Suprapubic skin (tissue), 4 donors: ENCODE results near the gene OSBPL3. TPM values are rescaled to one million over a fixed set of nuclear protein-coding genes. Genes with fewer than 3 reads are reported as not detected.

Experiments
- DNase-seq, 2 donors: peaks; one replicate each; pipeline ENCODE4 v3.0.0-alpha.2; 2019; ENCODE audit warnings: low spot score in 2 of 2
- H3K27ac ChIP-seq: fragments of 200-600 bp; sonication (generic); one replicate; pipeline ENCODE4 v1.5.1; 2019
- H3K27me3 ChIP-seq: fragments of 200-600 bp; sonication (generic); one replicate; pipeline ENCODE4 v1.5.1; 2019
- H3K36me3 ChIP-seq: fragments of 200-600 bp; sonication (generic); one replicate; pipeline ENCODE4 v1.5.1; 2019
- H3K4me1 ChIP-seq: fragments of 200-600 bp; sonication (generic); one replicate; pipeline ENCODE4 v1.5.1; 2019
- H3K4me3 ChIP-seq: fragments of 200-600 bp; sonication (generic); one replicate; pipeline ENCODE4 v1.5.1; 2019; ENCODE audit warnings: mild to moderate bottlenecking
- H3K9me3 ChIP-seq: fragments of 200-600 bp; sonication (generic); one replicate; pipeline ENCODE4 v1.5.1; 2019
- EP300 ChIP-seq: sonication (generic); formaldehyde crosslinking; IDR thresholded peaks from one replicate; pipeline ENCODE4 v1.6.1; 2017; ENCODE audit warnings: antibody characterized with exemption
- POLR2A ChIP-seq, 2 donors: fragments of 450-650 bp; IDR thresholded peaks; one replicate each; pipeline ENCODE4 v1.6.1; 2017; ENCODE audit warnings: antibody characterized with exemption in 2 of 2, mild to moderate bottlenecking in 2 of 2, moderate library complexity in 2 of 2
- POLR2AphosphoS5 ChIP-seq, 3 donors: sonication (generic); formaldehyde crosslinking; IDR thresholded peaks; one replicate each; pipeline ENCODE4 v1.6.1; 2017; ENCODE audit warnings: antibody characterized with exemption in 3 of 3
- WGBS: methylation state at CpG from one replicate; pipeline ENCODE4 v1.1.5; 2018; 5-methylcytosine and 5-hydroxymethylcytosine counted together
- total RNA-seq, 4 donors: library from RNA; depleted of rRNA; stranded (reverse); fragments of >200 nt; gene quantifications; one replicate each; pipeline ENCODE4 v1.1.0, GENCODE V29; 2016
- TF ChIP-seq, protein P1 (sequence below), 2 donors: fragments of 200-600 bp in 1 of 2; fragments of 450-650 bp in 1 of 2; sonication (generic) in 1 of 2; IDR thresholded peaks; one replicate each; pipeline ENCODE4 v1.5.1; 2016 to 2019; ENCODE audit warnings: antibody characterized with exemption in 2 of 2, mild to moderate bottlenecking in 1 of 2, moderate library complexity in 1 of 2

OSBPL3 gene
- total RNA-seq, 4 donors from 2014 or later: 22.0 to 49.0 (median 27.3) TPM

GRCh38 chr7:24858108-24858977 lies 121.6 kb downstream of the OSBPL3 start:
- Histone ChIP-seq H3K4me1 (no peaks in the 10 kb centered on the region), H3K4me3 (no peak overlapping the region), H3K9me3 (no peaks in the 10 kb centered on the region), H3K27me3 (no peaks in the 10 kb centered on the region), H3K36me3 (peaks cover 19% of the 10 kb centered on the region), H3K27ac (no peak overlapping the region)
- TF ChIP-seq EP300 (no peak), POLR2A (IDR thresholded peaks at IDR 0.05) (no peak), POLR2AphosphoS5 (IDR thresholded peaks at IDR 0.05) (no peak)
- TF ChIP-seq, protein P1, sequence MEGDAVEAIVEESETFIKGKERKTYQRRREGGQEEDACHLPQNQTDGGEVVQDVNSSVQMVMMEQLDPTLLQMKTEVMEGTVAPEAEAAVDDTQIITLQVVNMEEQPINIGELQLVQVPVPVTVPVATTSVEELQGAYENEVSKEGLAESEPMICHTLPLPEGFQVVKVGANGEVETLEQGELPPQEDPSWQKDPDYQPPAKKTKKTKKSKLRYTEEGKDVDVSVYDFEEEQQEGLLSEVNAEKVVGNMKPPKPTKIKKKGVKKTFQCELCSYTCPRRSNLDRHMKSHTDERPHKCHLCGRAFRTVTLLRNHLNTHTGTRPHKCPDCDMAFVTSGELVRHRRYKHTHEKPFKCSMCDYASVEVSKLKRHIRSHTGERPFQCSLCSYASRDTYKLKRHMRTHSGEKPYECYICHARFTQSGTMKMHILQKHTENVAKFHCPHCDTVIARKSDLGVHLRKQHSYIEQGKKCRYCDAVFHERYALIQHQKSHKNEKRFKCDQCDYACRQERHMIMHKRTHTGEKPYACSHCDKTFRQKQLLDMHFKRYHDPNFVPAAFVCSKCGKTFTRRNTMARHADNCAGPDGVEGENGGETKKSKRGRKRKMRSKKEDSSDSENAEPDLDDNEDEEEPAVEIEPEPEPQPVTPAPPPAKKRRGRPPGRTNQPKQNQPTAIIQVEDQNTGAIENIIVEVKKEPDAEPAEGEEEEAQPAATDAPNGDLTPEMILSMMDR (IDR thresholded peaks at IDR 0.05): no peak
- no peak for DNase-seq
- 67% methylated on average over 4 of the region's 4 CpGs for WGBS

GRCh38 chr7:24857623-24858022 lies 122.4 kb downstream of the OSBPL3 start:
- no peaks in the 10 kb centered on the region for H3K27me3 ChIP-seq
- no peaks in the 10 kb centered on the region for H3K4me1 ChIP-seq
- H3K36me3 ChIP-seq: peaks cover 13% of the 10 kb centered on the region
- no peak for DNase-seq
- no peak for TF ChIP-seq POLR2AphosphoS5 (IDR thresholded peaks at IDR 0.05)
- TF ChIP-seq POLR2A (IDR thresholded peaks at IDR 0.05): no peak
- no peak for TF ChIP-seq EP300
- TF ChIP-seq, protein P1 (IDR thresholded peaks at IDR 0.05): no peak
- H3K27ac ChIP-seq: no peak overlapping the region
- no peaks in the 10 kb centered on the region for H3K9me3 ChIP-seq
- H3K4me3 ChIP-seq: no peak overlapping the region

DNA sequence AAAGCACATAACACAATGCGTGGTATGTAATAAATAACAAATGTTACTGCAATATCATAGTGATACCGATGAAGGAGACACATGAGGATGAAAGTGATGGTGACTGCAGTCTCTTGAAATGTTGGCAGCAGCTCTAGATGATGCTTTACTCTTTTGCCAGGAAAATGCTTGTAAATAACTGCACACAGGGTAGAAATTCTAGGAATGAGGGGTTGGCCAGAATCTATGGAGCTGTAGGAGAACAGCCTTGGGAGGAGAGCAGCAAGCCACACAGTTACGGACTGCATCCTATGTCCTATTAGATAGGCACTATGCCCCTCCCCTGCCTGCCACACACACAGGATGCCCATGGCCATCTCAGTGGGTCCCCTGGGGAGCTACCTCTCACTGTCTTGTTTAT lies 125.1 kb downstream of the OSBPL3 start:
- 69% methylated on average over 3 of the region's 3 CpGs for WGBS
- TF ChIP-seq, protein P1 (IDR thresholded peaks at IDR 0.05): no peak
- Histone ChIP-seq H3K36me3 (peaks cover 6% of the 10 kb centered on the region), H3K9me3 (no peaks in the 10 kb centered on the region), H3K4me1 (no peaks in the 10 kb centered on the region), H3K4me3 (no peak overlapping the region), H3K27ac (no peak overlapping the region), H3K27me3 (no peaks in the 10 kb centered on the region)
- no peak for DNase-seq

GRCh38 chr7:24851786-24852185 lies 128.2 kb downstream of the OSBPL3 start:
- H3K4me3 ChIP-seq: no peak overlapping the region
- no peaks in the 10 kb centered on the region for H3K9me3 ChIP-seq
- peaks cover 9% of the 10 kb centered on the region for H3K36me3 ChIP-seq
- TF ChIP-seq EP300 (no peak), POLR2AphosphoS5 (IDR thresholded peaks at IDR 0.05) (no peak), POLR2A (IDR thresholded peaks at IDR 0.05) (no peak)
- TF ChIP-seq, protein P1 (IDR thresholded peaks at IDR 0.05): no peak
- DNase-seq: no peak
- H3K27ac ChIP-seq: no peak overlapping the region
- H3K27me3 ChIP-seq: no peaks in the 10 kb centered on the region
- no peaks in the 10 kb centered on the region for H3K4me1 ChIP-seq

- no peaks in the 10 kb centered on the region for H3K4me1 ChIP-seq
- H3K27me3 ChIP-seq: no peaks in the 10 kb centered on the region
- no peak for TF ChIP-seq POLR2A (IDR thresholded peaks at IDR 0.05)
- TF ChIP-seq EP300: no peak
- no peak for TF ChIP-seq POLR2AphosphoS5 (IDR thresholded peaks at IDR 0.05)
- TF ChIP-seq, protein P1 (IDR thresholded peaks at IDR 0.05): no peak
- no peak overlapping the region for H3K4me3 ChIP-seq
- no peaks in the 10 kb centered on the region for H3K9me3 ChIP-seq
- DNase-seq: no peak
- H3K27ac ChIP-seq: no peak overlapping the region
- H3K36me3 ChIP-seq: peaks cover 3% of the 10 kb centered on the region
- 93% methylated on average over 16 of the region's 16 CpGs for WGBS
Observed at GRCh38 chr7:24848878-24849277, 131.1 kb downstream of the OSBPL3 start.
